K562 (cell line): Measurements from ENCODE around the gene SIRT7. TPM values are rescaled to one million over a fixed set of nuclear protein-coding genes. Genes with fewer than 3 reads are reported as not detected.

ENCODE experiments used
- ATAC-seq: fragments of 200-7000 bp; cut with Tn5 transposase; 3 replicates; pipeline ENCODE4 v1.9.1; 2020; ENCODE audit warnings: moderate library complexity
- BruUV-seq: library from RNA; stranded (reverse); fragments of 400-500 nt; replicated peaks from 2 replicates; lab custom pipeline; 2021; lab: Mats Ljungman, UMichigan
- CTCF ChIA-PET: fragments of 300-600 bp; formaldehyde crosslinking; extraction: SDS; loops from one replicate; lab custom pipeline; 2021; ENCODE audit warnings: low intra/inter-chr PET ratio; lab: Yijun Ruan, JAX
- POLR2A ChIA-PET: fragments of 300-600, 350-650 bp; sonication (Branson Sonifier 250); formaldehyde crosslinking; extraction: SDS; loops from one replicate; lab custom pipeline; 2021; ENCODE audit warnings: antibody characterized with exemption, inconsistent platforms; lab: Yijun Ruan, JAX
- DNase-seq, 4 experiments: peaks; one replicate each; pipeline versions ENCODE4 v3.0.0 to v3.0.0-alpha.2; 2011 to 2018; ENCODE audit warnings: low spot score in 3 of 4, mixed read lengths in 3 of 4; ENCODE audit errors: extremely low read depth in 1 of 4
- FAIRE-seq: peaks from 2 replicates; lab custom pipeline; 2011; peaks lifted over from hg19 to GRCh38; lab: Jason Lieb, UNC
- H2AFZ ChIP-seq: 2 replicates; pipeline ENCODE4 v1.6.0; 2011; ENCODE audit warnings: low read depth, low read length, control low read depth, inconsistent platforms
- H3K27ac ChIP-seq: fragments of 200-600 bp; 3 replicates; pipeline ENCODE4 v1.8.0; 2011; ENCODE audit warnings: low read depth, mild to moderate bottlenecking, control low read depth, inconsistent platforms, low read length, moderate library complexity, mixed read lengths; ENCODE audit errors: extremely low read depth
- H3K27me3 ChIP-seq, 2 experiments: fragments of 300-600 bp in 1 of 2; 2 replicates in 1 of 2; 3 replicates in 1 of 2; pipeline versions ENCODE4 v1.6.0 to v1.8.0; 2011; ENCODE audit warnings: inconsistent platforms in 2 of 2, low read length in 2 of 2, mild to moderate bottlenecking in 1 of 2, mixed read lengths in 1 of 2, moderate library complexity in 1 of 2; ENCODE audit not compliant: control insufficient read depth in 2 of 2, insufficient read depth in 2 of 2
- H3K36me3 ChIP-seq: fragments of 300-600 bp; 3 replicates; pipeline ENCODE4 v1.8.0; 2011; ENCODE audit warnings: mild to moderate bottlenecking, low read length, inconsistent platforms; ENCODE audit not compliant: control insufficient read depth, insufficient read depth
- H3K4me1 ChIP-seq, 2 experiments: fragments of 200-600 bp in 1 of 2; replicated peaks in 1 of 2; 2 replicates in 1 of 2; 3 replicates in 1 of 2; pipeline versions ENCODE4 v1.5.1 to v1.8.0; 2011; ENCODE audit warnings: inconsistent platforms in 2 of 2, low read length in 2 of 2, mild to moderate bottlenecking in 1 of 2, mixed read lengths in 1 of 2, moderate library complexity in 1 of 2; ENCODE audit not compliant: control insufficient read depth in 2 of 2, insufficient read depth in 2 of 2
- H3K4me2 ChIP-seq: 2 replicates; pipeline ENCODE4 v1.6.1; 2011; ENCODE audit warnings: low read length, control low read depth, inconsistent platforms, mixed read lengths; ENCODE audit not compliant: insufficient read depth
- H3K4me3 ChIP-seq: fragments of 200-600 bp; sonication (generic), shearing (Covaris generic); 2 replicates; pipeline ENCODE4 v1.5.1; 2016; ENCODE audit warnings: control low read depth, inconsistent platforms
- H3K79me2 ChIP-seq: fragments of 200-600 bp; 3 replicates; pipeline ENCODE4 v1.8.0; 2011; ENCODE audit warnings: low read length, inconsistent platforms; ENCODE audit not compliant: control insufficient read depth, insufficient read depth
- H3K9ac ChIP-seq, 2 experiments: 2 replicates each; pipeline versions ENCODE4 v1.6.0 to v1.6.1; 2011; ENCODE audit warnings: low read depth in 2 of 2, low read length in 2 of 2, control low read depth in 1 of 2, inconsistent platforms in 1 of 2, mild to moderate bottlenecking in 1 of 2, mixed read lengths in 1 of 2; ENCODE audit not compliant: insufficient read depth in 1 of 2
- H3K9me1 ChIP-seq: one replicate; pipeline ENCODE4 v1.6.0; 2011; ENCODE audit warnings: inconsistent platforms, mild to moderate bottlenecking, low read length, moderate library complexity; ENCODE audit not compliant: control insufficient read depth, insufficient read depth
- H3K9me3 ChIP-seq: replicated peaks from 2 replicates; pipeline ENCODE4 v1.5.1; 2011; ENCODE audit warnings: low read depth, low read length, inconsistent platforms; ENCODE audit not compliant: control insufficient read depth, insufficient read depth
- H4K20me1 ChIP-seq: replicated peaks from 2 replicates; pipeline ENCODE4 v1.6.1; 2011; ENCODE audit warnings: low read length, inconsistent platforms, mixed read lengths; ENCODE audit not compliant: control insufficient read depth, insufficient read depth
- CHD2 ChIP-seq: IDR thresholded peaks from 2 replicates; pipeline ENCODE4 v1.6.1; 2011; ENCODE audit warnings: low read depth, low read length
- HDAC1 ChIP-seq, 2 experiments: fragments of 450-650 bp; IDR thresholded peaks; 2 replicates each; pipeline ENCODE4 v1.6.1; 2016 to 2017; ENCODE audit warnings: inconsistent platforms in 1 of 2, mild to moderate bottlenecking in 1 of 2, moderate library complexity in 1 of 2
- JUND ChIP-seq, 2 experiments: IDR thresholded peaks; 2 replicates in 1 of 2; 3 replicates in 1 of 2; pipeline ENCODE4 v1.6.1; 2011; ENCODE audit warnings: borderline replicate concordance in 2 of 2, low read depth in 2 of 2, low read length in 2 of 2, improper control_type of control experiment in 1 of 2, missing biosample characterization in 1 of 2, missing genetic modification characterization in 1 of 2, missing genetic modification reagents in 1 of 2
- MXI1 ChIP-seq: IDR thresholded peaks from 2 replicates; pipeline ENCODE4 v1.6.1; 2011; ENCODE audit warnings: low read depth, mild to moderate bottlenecking, improper control_type of control experiment, low read length
- NR2C2 ChIP-seq, 2 experiments: fragments of 200-800 bp in 1 of 2; sonication (Bioruptor generic) in 1 of 2; sonication (generic) in 1 of 2; formaldehyde crosslinking in 1 of 2; IDR thresholded peaks; 2 replicates each; pipeline versions ENCODE4 v1.6.1 to v1.8.0; 2016 to 2022; ENCODE audit warnings: mild to moderate bottlenecking in 1 of 2, missing compliant biosample characterization in 1 of 2, missing genetic modification characterization in 1 of 2, missing genetic modification reagents in 1 of 2
- WGBS: fragments of 100-300 bp; shearing (Covaris generic); methylation state at CpG from one replicate; pipeline ENCODE4 v1.1.6; 2016; ENCODE audit warnings: low coverage, mixed read lengths; ENCODE audit not compliant: insufficient coverage; ENCODE audit errors: missing lambda C conversion rate; 5-methylcytosine and 5-hydroxymethylcytosine counted together
- in situ Hi-C: fragments of 300-500 bp; cut with MboI; formaldehyde crosslinking; loops from 4 replicates; pipeline ENCODE4 v1.15.0; 2018; ENCODE audit warnings: inconsistent platforms, mixed read lengths
- intact Hi-C: fragments of 100-400 bp; cut with micrococcal nuclease; formaldehyde crosslinking; loops from 2 replicates; pipeline ENCODE4 v1.14.2; 2022
- polyA plus RNA-seq, 8 experiments: library from polyadenylated mRNA; depleted of rRNA in 4 of 8; stranded (reverse) in 5 of 8; unstranded in 3 of 8; fragments of >200 nt; fragmentation: Nextera tagmentation in 2 of 8; fragmentation: Illumina TruSeq in 1 of 8; extraction: Ambion mirVana in 2 of 8; extraction: Trizol in 1 of 8; gene quantifications; 2 replicates each; pipeline versions ENCODE4 v1.2.1 to v1.2.3, GENCODE V29; 2011 to 2014; ENCODE audit warnings: inconsistent platforms in 1 of 8, missing spikeins in 1 of 8
- total RNA-seq, 7 experiments: library from RNA; depleted of rRNA in 6 of 7; stranded (reverse); fragments of >200 nt in 6 of 7; fragmentation: Illumina TruSeq in 2 of 7; extraction: Trizol in 2 of 7; gene quantifications; 2 replicates each; pipeline versions ENCODE4 v1.2.1 to v1.2.3, GENCODE V29; 2011 to 2021; ENCODE audit warnings: low replicate concordance in 1 of 7
- TF ChIP-seq, protein P1 (sequence below): fragments of 450-650 bp; IDR thresholded peaks from 2 replicates; pipeline ENCODE4 v1.6.1; 2016; ENCODE audit warnings: mild to moderate bottlenecking, moderate library complexity
- TF ChIP-seq, protein P2 (sequence below): sonication (generic); formaldehyde crosslinking; IDR thresholded peaks from 2 replicates; pipeline ENCODE4 v1.9.0; 2022; ENCODE audit warnings: mild to moderate bottlenecking, missing genetic modification reagents

SIRT7 gene
- total and polyA plus RNA-seq, 9 of the 15 experiments (the other 6 are each of a cell fraction or from before 2014, with no cell fraction given): 1.6 to 54.8 (median 20.3) TPM

- CTCF ChIA-PET: interaction anchor here (1.1 kb wide), 1 partner anchor 11 kb away, joined by 3 read pairs; the partner anchor contains the start of gene MAFG
- H3K27ac ChIP-seq: peak overlapping the region; percentile 69
- H3K27me3 ChIP-seq: no peaks in the 10 kb centered on the region
- peak overlapping the region; percentile 91 for H3K4me3 ChIP-seq
- intact Hi-C loops (no loop called here), in situ Hi-C loops (no loop called here)
- peak; percentile 64 for ATAC-seq
- H2AFZ ChIP-seq: no peak overlapping the region
- peaks cover 58% of the 10 kb centered on the region for H3K79me2 ChIP-seq
- WGBS: 35% methylated on average over 15 of the region's 21 CpGs
- H3K9me3 ChIP-seq: no peaks in the 10 kb centered on the region
- peaks cover 45 to 91% of the 10 kb centered on the region in 2 experiments for H3K4me1 ChIP-seq
- POLR2A ChIA-PET: interaction anchor here (0.5 to 3.4 kb wide), 10 partner anchors 9 to 202 kb away, joined by 3 to 32 read pairs (median 5); partner anchors contain the start of gene MAFG
- H4K20me1 ChIP-seq: peaks cover 31% of the 10 kb centered on the region
- H3K36me3 ChIP-seq: peaks cover 80% of the 10 kb centered on the region
- peak in 2 of 4 experiments; percentile 61 to 87 for DNase-seq
- no TSS peak for BruUV-seq
- H3K9me1 ChIP-seq: peaks cover 9% of the 10 kb centered on the region
- H3K9ac ChIP-seq: peak overlapping the region; percentile 71 to 93
- H3K4me2 ChIP-seq: peak overlapping the region; percentile 96
- FAIRE-seq: peak; percentile 85
- TF ChIP-seq MXI1 (0 out of 2 replicates have a peak, but pooled peaks have one; percentile 32), NR2C2 (CRISPR knock-in tag; IDR thresholded peaks at IDR 0.05) (no peak), NR2C2 (tag; IDR thresholded peaks at IDR 0.05) (peak; percentile 66), JUND (IDR thresholded peaks at IDR 0.05; ENCODE audit: borderline replicate concordance, low read depth, low read length) (peak; percentile 45), JUND (tag; IDR thresholded peaks at IDR 0.05; ENCODE audit: borderline replicate concordance, low read depth, low read length) (no peak), CHD2 (no peak), HDAC1 (IDR thresholded peaks at IDR 0.05) (0 out of 4 replicates have a peak, but pooled peaks of 1 of the 2 experiments have one; percentile 22)
- TF ChIP-seq, protein P1, sequence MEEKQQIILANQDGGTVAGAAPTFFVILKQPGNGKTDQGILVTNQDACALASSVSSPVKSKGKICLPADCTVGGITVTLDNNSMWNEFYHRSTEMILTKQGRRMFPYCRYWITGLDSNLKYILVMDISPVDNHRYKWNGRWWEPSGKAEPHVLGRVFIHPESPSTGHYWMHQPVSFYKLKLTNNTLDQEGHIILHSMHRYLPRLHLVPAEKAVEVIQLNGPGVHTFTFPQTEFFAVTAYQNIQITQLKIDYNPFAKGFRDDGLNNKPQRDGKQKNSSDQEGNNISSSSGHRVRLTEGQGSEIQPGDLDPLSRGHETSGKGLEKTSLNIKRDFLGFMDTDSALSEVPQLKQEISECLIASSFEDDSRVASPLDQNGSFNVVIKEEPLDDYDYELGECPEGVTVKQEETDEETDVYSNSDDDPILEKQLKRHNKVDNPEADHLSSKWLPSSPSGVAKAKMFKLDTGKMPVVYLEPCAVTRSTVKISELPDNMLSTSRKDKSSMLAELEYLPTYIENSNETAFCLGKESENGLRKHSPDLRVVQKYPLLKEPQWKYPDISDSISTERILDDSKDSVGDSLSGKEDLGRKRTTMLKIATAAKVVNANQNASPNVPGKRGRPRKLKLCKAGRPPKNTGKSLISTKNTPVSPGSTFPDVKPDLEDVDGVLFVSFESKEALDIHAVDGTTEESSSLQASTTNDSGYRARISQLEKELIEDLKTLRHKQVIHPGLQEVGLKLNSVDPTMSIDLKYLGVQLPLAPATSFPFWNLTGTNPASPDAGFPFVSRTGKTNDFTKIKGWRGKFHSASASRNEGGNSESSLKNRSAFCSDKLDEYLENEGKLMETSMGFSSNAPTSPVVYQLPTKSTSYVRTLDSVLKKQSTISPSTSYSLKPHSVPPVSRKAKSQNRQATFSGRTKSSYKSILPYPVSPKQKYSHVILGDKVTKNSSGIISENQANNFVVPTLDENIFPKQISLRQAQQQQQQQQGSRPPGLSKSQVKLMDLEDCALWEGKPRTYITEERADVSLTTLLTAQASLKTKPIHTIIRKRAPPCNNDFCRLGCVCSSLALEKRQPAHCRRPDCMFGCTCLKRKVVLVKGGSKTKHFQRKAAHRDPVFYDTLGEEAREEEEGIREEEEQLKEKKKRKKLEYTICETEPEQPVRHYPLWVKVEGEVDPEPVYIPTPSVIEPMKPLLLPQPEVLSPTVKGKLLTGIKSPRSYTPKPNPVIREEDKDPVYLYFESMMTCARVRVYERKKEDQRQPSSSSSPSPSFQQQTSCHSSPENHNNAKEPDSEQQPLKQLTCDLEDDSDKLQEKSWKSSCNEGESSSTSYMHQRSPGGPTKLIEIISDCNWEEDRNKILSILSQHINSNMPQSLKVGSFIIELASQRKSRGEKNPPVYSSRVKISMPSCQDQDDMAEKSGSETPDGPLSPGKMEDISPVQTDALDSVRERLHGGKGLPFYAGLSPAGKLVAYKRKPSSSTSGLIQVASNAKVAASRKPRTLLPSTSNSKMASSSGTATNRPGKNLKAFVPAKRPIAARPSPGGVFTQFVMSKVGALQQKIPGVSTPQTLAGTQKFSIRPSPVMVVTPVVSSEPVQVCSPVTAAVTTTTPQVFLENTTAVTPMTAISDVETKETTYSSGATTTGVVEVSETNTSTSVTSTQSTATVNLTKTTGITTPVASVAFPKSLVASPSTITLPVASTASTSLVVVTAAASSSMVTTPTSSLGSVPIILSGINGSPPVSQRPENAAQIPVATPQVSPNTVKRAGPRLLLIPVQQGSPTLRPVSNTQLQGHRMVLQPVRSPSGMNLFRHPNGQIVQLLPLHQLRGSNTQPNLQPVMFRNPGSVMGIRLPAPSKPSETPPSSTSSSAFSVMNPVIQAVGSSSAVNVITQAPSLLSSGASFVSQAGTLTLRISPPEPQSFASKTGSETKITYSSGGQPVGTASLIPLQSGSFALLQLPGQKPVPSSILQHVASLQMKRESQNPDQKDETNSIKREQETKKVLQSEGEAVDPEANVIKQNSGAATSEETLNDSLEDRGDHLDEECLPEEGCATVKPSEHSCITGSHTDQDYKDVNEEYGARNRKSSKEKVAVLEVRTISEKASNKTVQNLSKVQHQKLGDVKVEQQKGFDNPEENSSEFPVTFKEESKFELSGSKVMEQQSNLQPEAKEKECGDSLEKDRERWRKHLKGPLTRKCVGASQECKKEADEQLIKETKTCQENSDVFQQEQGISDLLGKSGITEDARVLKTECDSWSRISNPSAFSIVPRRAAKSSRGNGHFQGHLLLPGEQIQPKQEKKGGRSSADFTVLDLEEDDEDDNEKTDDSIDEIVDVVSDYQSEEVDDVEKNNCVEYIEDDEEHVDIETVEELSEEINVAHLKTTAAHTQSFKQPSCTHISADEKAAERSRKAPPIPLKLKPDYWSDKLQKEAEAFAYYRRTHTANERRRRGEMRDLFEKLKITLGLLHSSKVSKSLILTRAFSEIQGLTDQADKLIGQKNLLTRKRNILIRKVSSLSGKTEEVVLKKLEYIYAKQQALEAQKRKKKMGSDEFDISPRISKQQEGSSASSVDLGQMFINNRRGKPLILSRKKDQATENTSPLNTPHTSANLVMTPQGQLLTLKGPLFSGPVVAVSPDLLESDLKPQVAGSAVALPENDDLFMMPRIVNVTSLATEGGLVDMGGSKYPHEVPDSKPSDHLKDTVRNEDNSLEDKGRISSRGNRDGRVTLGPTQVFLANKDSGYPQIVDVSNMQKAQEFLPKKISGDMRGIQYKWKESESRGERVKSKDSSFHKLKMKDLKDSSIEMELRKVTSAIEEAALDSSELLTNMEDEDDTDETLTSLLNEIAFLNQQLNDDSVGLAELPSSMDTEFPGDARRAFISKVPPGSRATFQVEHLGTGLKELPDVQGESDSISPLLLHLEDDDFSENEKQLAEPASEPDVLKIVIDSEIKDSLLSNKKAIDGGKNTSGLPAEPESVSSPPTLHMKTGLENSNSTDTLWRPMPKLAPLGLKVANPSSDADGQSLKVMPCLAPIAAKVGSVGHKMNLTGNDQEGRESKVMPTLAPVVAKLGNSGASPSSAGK: peak; percentile 40
- TF ChIP-seq, protein P2, sequence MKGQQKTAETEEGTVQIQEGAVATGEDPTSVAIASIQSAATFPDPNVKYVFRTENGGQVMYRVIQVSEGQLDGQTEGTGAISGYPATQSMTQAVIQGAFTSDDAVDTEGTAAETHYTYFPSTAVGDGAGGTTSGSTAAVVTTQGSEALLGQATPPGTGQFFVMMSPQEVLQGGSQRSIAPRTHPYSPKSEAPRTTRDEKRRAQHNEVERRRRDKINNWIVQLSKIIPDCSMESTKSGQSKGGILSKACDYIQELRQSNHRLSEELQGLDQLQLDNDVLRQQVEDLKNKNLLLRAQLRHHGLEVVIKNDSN (CRISPR knock-in tag): peak; percentile 61
These were observed 1.6 kb downstream of the SIRT7 start for GRCh38 chr17:81916234-81917001.
